Activated CD8-positive, alpha-beta T cell treated with anti-CD3 and anti-CD28 coated beads for 36 hours (primary cell): ENCODE data around the gene EEF1AKMT4. TPM values are rescaled to one million over a fixed set of nuclear protein-coding genes. Genes with fewer than 3 reads are reported as not detected.

Experiments
- ATAC-seq: fragments of 200-7000 bp; cut with Tn5 transposase; one replicate; pipeline ENCODE4 v1.10.0; 2021; ENCODE audit warnings: mild to moderate bottlenecking, moderate library complexity
- CTCF ChIA-PET: fragments of 350-600 bp; sonication (Branson Sonifier 250); formaldehyde crosslinking; loops from one replicate; lab custom pipeline; 2021; ENCODE audit warnings: antibody characterized with exemption; lab: Charles Lee
- POLR2A ChIA-PET: fragments of 350-600 bp; sonication (Branson Sonifier 250); formaldehyde crosslinking; loops from one replicate; lab custom pipeline; 2021; ENCODE audit warnings: antibody characterized with exemption; lab: Charles Lee
- DNase-seq: peaks from one replicate; pipeline ENCODE4 v3.0.0-alpha.2; 2020
- H3K27ac Mint-ChIP-seq: one replicate; pipeline ENCODE4 v1.8.0; 2021; ENCODE audit warnings: mild to moderate bottlenecking, mixed read lengths
- H3K27me3 Mint-ChIP-seq: one replicate; pipeline ENCODE4 v1.8.0; 2021; ENCODE audit warnings: mixed read lengths
- H3K36me3 Mint-ChIP-seq: one replicate; pipeline ENCODE4 v1.8.0; 2021; ENCODE audit warnings: low read depth, mixed read lengths
- H3K4me1 Mint-ChIP-seq: one replicate; pipeline ENCODE4 v1.8.0; 2021; ENCODE audit warnings: low read depth, mixed read lengths
- H3K4me3 Mint-ChIP-seq: one replicate; pipeline ENCODE4 v1.8.0; 2021; ENCODE audit warnings: mild to moderate bottlenecking, moderate library complexity, mixed read lengths
- H3K9me3 Mint-ChIP-seq: one replicate; pipeline ENCODE4 v1.8.0; 2021; ENCODE audit warnings: mixed read lengths
- CTCF ChIP-seq: fragments of 200-600 bp; IDR thresholded peaks from one replicate; pipeline ENCODE4 v1.8.0; 2022; ENCODE audit warnings: antibody characterized with exemption, mild to moderate bottlenecking
- intact Hi-C: fragments of 100-400 bp; cut with micrococcal nuclease; formaldehyde crosslinking; loops from one replicate; pipeline ENCODE4 v1.10.0; 2022
- microRNA-seq: library from miRNA; unstranded; fragments of <30 nt; microRNA quantifications from one replicate; pipeline ENCODE4 v1.2.0, GENCODE V29; 2022; ENCODE audit warnings: borderline microRNAs expressed, borderline replicate concordance
- total RNA-seq, 2 experiments: library from RNA; stranded (reverse); gene quantifications; one replicate each; pipeline ENCODE4 v1.2.3, GENCODE V29; 2021

EEF1AKMT4 gene
- total RNA-seq, 2 experiments from 2014 or later, result 7.8 to 8.7 TPM

GRCh38 chr3:184307915-184308314 lies 58.4 kb downstream of the EEF1AKMT4 start:
- peaks cover 48% of the 10 kb centered on the region for H3K36me3 Mint-ChIP-seq
- H3K27me3 Mint-ChIP-seq, result no peaks in the 10 kb centered on the region
- POLR2A ChIA-PET, result interaction anchor here (1.7 kb wide), 1 partner anchor 20 kb away, joined by 8 read pairs; no protein-coding TSS in a partner anchor
- ATAC-seq (no peak), DNase-seq (no peak)
- H3K9me3 Mint-ChIP-seq, result no peaks in the 10 kb centered on the region
- no peak overlapping the region for H3K4me3 Mint-ChIP-seq
- no peak overlapping the region for H3K27ac Mint-ChIP-seq
- H3K4me1 Mint-ChIP-seq, result peaks cover 9% of the 10 kb centered on the region
- CTCF ChIA-PET, result no interaction called here
- intact Hi-C loops, result no loop called here
- TF ChIP-seq CTCF, result no peak

Small RNA genes within 50 kb of the gene (microRNA-seq; reads per million reads assigned to microRNA genes)
- gene MIR1224, result not detected

Other genes starting within 250 kb of the EEF1AKMT4 start
- 10 to 100 TPM; 16.2 to 17.7 TPM for gene ABCC5, start 231.8 kb upstream of the EEF1AKMT4 start, total RNA-seq
- not detected for gene HTR3D, start 217.9 kb upstream of the EEF1AKMT4 start, total RNA-seq
- gene HTR3C, start 196.6 kb upstream of the EEF1AKMT4 start, total RNA-seq, result not detected
- gene HTR3E, start 152.6 kb upstream of the EEF1AKMT4 start, total RNA-seq, result not detected
- gene EIF2B5, start 114.3 kb upstream of the EEF1AKMT4 start, total RNA-seq, result 10 to 100 TPM; 59.9 to 64.0 TPM
- gene DVL3, start 94.3 kb upstream of the EEF1AKMT4 start, total RNA-seq, result 10 to 100 TPM; 21.2 to 25.9 TPM
- gene AP2M1, start 74.8 kb upstream of the EEF1AKMT4 start, total RNA-seq, result 100 to 1,000 TPM; 211 to 223 TPM
- gene ABCF3, start 63.5 kb upstream of the EEF1AKMT4 start, total RNA-seq, result 10 to 100 TPM; 61.3 to 68.7 TPM
- gene VWA5B2, start 20.1 kb upstream of the EEF1AKMT4 start, total RNA-seq, result not detected
- gene ALG3, start 710 bp upstream of the EEF1AKMT4 start, total RNA-seq, result 10 to 100 TPM; 40.0 to 44.5 TPM
- gene CAMK2N2, start 11.9 kb downstream of the EEF1AKMT4 start, total RNA-seq, result under 1 TPM; 0.18 to 0.22 TPM
- not detected for gene ECE2, start 26.4 kb downstream of the EEF1AKMT4 start, total RNA-seq
- 100 to 1,000 TPM; 220 to 221 TPM for gene PSMD2, start 49.6 kb downstream of the EEF1AKMT4 start, total RNA-seq
- gene EIF4G1, start 64.9 kb downstream of the EEF1AKMT4 start, total RNA-seq, result 100 to 1,000 TPM; 429 to 437 TPM
- 1 to 10 TPM; 4.0 to 5.5 TPM for gene FAM131A, start 87.9 kb downstream of the EEF1AKMT4 start, total RNA-seq
- 1 to 10 TPM; 4.0 to 4.2 TPM for gene CLCN2, start 111.9 kb downstream of the EEF1AKMT4 start, total RNA-seq
- gene POLR2H, start 112.0 kb downstream of the EEF1AKMT4 start, total RNA-seq, result 100 to 1,000 TPM; 166 to 169 TPM
- not detected for gene THPO, start 128.5 kb downstream of the EEF1AKMT4 start, total RNA-seq
- gene CHRD, start 130.4 kb downstream of the EEF1AKMT4 start, total RNA-seq, result not detected